Endodermal cell (in vitro differentiated cells): ENCODE measurements around the gene SRGAP3. TPM values are rescaled to one million over a fixed set of nuclear protein-coding genes. Genes with fewer than 3 reads are reported as not detected.
A peak's percentile ranks its signal among the peaks of the same experiment; 100 is the strongest.

Source experiments
- DNase-seq: peaks from one replicate; pipeline ENCODE4 v3.0.0-alpha.2; 2017
- H3K27ac ChIP-seq: 2 replicates; pipeline ENCODE4 v1.5.1; 2013; ENCODE audit warnings: mild to moderate bottlenecking, low read depth, low read length, moderate library complexity
- H3K27me3 ChIP-seq: 2 replicates; pipeline ENCODE4 v1.6.1; 2013; ENCODE audit warnings: mild to moderate bottlenecking, low read length, moderate library complexity; ENCODE audit not compliant: insufficient read depth, control insufficient read depth, poor library complexity, severe bottlenecking
- H3K36me3 ChIP-seq: 2 replicates; pipeline ENCODE4 v1.7.0; 2013; ENCODE audit warnings: mild to moderate bottlenecking, low read length, moderate library complexity; ENCODE audit not compliant: control insufficient read depth, insufficient read depth
- H3K4me1 ChIP-seq: one replicate; pipeline ENCODE4 v1.7.0; 2013; ENCODE audit warnings: low read length; ENCODE audit not compliant: control insufficient read depth, insufficient read depth
- H3K4me3 ChIP-seq: 2 replicates; pipeline ENCODE4 v1.5.1; 2013; ENCODE audit warnings: mild to moderate bottlenecking, low read length, moderate library complexity
- H3K9ac ChIP-seq: 2 replicates; pipeline ENCODE4 v1.6.1; 2013; ENCODE audit warnings: mild to moderate bottlenecking, low read length, moderate library complexity; ENCODE audit not compliant: poor library complexity, severe bottlenecking; ENCODE audit errors: extremely low read depth
- H3K9me3 ChIP-seq: 2 replicates; pipeline ENCODE4 v1.6.1; 2013; ENCODE audit warnings: mild to moderate bottlenecking, low read length, moderate library complexity; ENCODE audit not compliant: control insufficient read depth
- H3K27ac Mint-ChIP-seq: 2 replicates; pipeline ENCODE4 v1.8.0; 2020; ENCODE audit warnings: mixed read lengths
- H3K27me3 Mint-ChIP-seq: 2 replicates; pipeline ENCODE4 v1.8.0; 2021; ENCODE audit warnings: mild to moderate bottlenecking, mixed read lengths; ENCODE audit not compliant: insufficient read depth
- H3K36me3 Mint-ChIP-seq: 2 replicates; pipeline ENCODE4 v1.8.0; 2020; ENCODE audit warnings: low read depth, mixed read lengths
- H3K4me1 Mint-ChIP-seq: 2 replicates; pipeline ENCODE4 v1.8.0; 2020; ENCODE audit warnings: mixed read lengths
- H3K4me3 Mint-ChIP-seq: 2 replicates; pipeline ENCODE4 v1.8.0; 2020; ENCODE audit warnings: mild to moderate bottlenecking, moderate library complexity, mixed read lengths
- H3K9me3 Mint-ChIP-seq: 2 replicates; pipeline ENCODE4 v1.8.0; 2020; ENCODE audit warnings: mild to moderate bottlenecking, mixed read lengths
- CTCF ChIP-seq: fragments of 200-600 bp; sonication (generic); conservative IDR thresholded peaks from 2 replicates; pipeline ENCODE4 v1.5.0; 2021; ENCODE audit warnings: antibody characterized with exemption, mild to moderate bottlenecking
- WGBS, 2 experiments: methylation state at CpG; one replicate each; pipeline versions ENCODE4 v1.1.5 to v1.1.7; 2013; ENCODE audit warnings: missing lambda C conversion rate in 2 of 2, mixed read lengths in 1 of 2; ENCODE audit not compliant: insufficient coverage in 1 of 2, insufficient read length in 1 of 2; 5-methylcytosine and 5-hydroxymethylcytosine counted together
- total RNA-seq, 2 donors: library from RNA; stranded (reverse); fragmentation: NEBNext Ultra II Directional in 1 of 2; extraction: Animal tissue kit (Norgen Biotek cat#: 25700) in 1 of 2; gene quantifications; 2 replicates in 1 of 2; 3 replicates in 1 of 2; pipeline ENCODE4 v1.2.1, GENCODE V29; 2021

Gene SRGAP3
- total RNA-seq, 2 donors from 2014 or later = 5.0 to 8.1 TPM

- no peak for TF ChIP-seq CTCF
- H3K27ac Mint-ChIP-seq = no peak overlapping the region
- H3K4me3 ChIP-seq = no peak overlapping the region
- peaks cover 9% of the 10 kb centered on the region for H3K27me3 Mint-ChIP-seq
- H3K36me3 ChIP-seq = no peaks in the 10 kb centered on the region
- DNase-seq = no peak
- H3K36me3 Mint-ChIP-seq = no peaks in the 10 kb centered on the region
- no peaks in the 10 kb centered on the region for H3K9me3 Mint-ChIP-seq
- no peak overlapping the region for H3K9ac ChIP-seq
- H3K4me3 Mint-ChIP-seq = no peak overlapping the region
- peaks cover 18% of the 10 kb centered on the region for H3K4me1 ChIP-seq
- H3K4me1 Mint-ChIP-seq = peaks cover 35% of the 10 kb centered on the region
- H3K27ac ChIP-seq = no peak overlapping the region
- H3K27me3 ChIP-seq = no peaks in the 10 kb centered on the region
- WGBS, 2 experiments = 83 to 92% methylated on average over 3 to 5 of the region's 5 CpGs
- H3K9me3 ChIP-seq = no peaks in the 10 kb centered on the region
These were observed 76.0 kb downstream of the SRGAP3 start for GRCh38 chr3:9173445-9173844.

- Histone ChIP-seq H3K27me3 (no peaks in the 10 kb centered on the region), H3K9me3 (no peaks in the 10 kb centered on the region), H3K9ac (no peak overlapping the region), H3K36me3 (no peaks in the 10 kb centered on the region), H3K27ac (no peak overlapping the region), H3K4me1 (peaks cover 18% of the 10 kb centered on the region), H3K4me3 (no peak overlapping the region)
- Mint-ChIP-seq H3K27ac (no peak overlapping the region), H3K9me3 (no peaks in the 10 kb centered on the region), H3K36me3 (no peaks in the 10 kb centered on the region), H3K4me1 (peaks cover 35% of the 10 kb centered on the region), H3K4me3 (no peak overlapping the region), H3K27me3 (peaks cover 9% of the 10 kb centered on the region)
- no peak for TF ChIP-seq CTCF
- no peak for DNase-seq
- WGBS, 2 experiments = 83 to 95% methylated on average over 5 to 11 of the region's 11 CpGs
These were observed 76.6 kb downstream of the SRGAP3 start for GRCh38 chr3:9172851-9173321.

GRCh38 chr3:9170851-9171160, 78.6 kb downstream of the SRGAP3 start:
- Histone ChIP-seq H3K4me3 (no peak overlapping the region), H3K27me3 (no peaks in the 10 kb centered on the region), H3K27ac (peak overlapping the region; percentile 58), H3K36me3 (no peaks in the 10 kb centered on the region), H3K9me3 (no peaks in the 10 kb centered on the region), H3K9ac (no peak overlapping the region), H3K4me1 (peaks cover 18% of the 10 kb centered on the region)
- no peak for DNase-seq
- Mint-ChIP-seq H3K4me3 (no peak overlapping the region), H3K9me3 (no peaks in the 10 kb centered on the region), H3K36me3 (no peaks in the 10 kb centered on the region), H3K4me1 (peaks cover 28% of the 10 kb centered on the region), H3K27me3 (peaks cover 6% of the 10 kb centered on the region), H3K27ac (no peak overlapping the region)
- no peak for TF ChIP-seq CTCF
- 92 to 98% methylated on average over 4 to 5 of the region's 5 CpGs for WGBS, 2 experiments
